Mucosa of rectum (tissue), 2 donors: ENCODE measurements around the gene CDH11.

Source experiments
- H3K27ac ChIP-seq, 2 donors: one replicate each; pipeline ENCODE4 v1.7.0; 2013; ENCODE audit warnings: inconsistent platforms in 2 of 2, low read depth in 2 of 2, low read length in 2 of 2
- H3K27me3 ChIP-seq, 2 donors: one replicate each; pipeline ENCODE4 v1.7.0; 2013; ENCODE audit warnings: low read length in 2 of 2; ENCODE audit not compliant: control insufficient read depth in 2 of 2, insufficient read depth in 2 of 2
- H3K36me3 ChIP-seq, 2 donors: one replicate each; pipeline ENCODE4 v1.7.0; 2013; ENCODE audit warnings: low read length in 2 of 2; ENCODE audit not compliant: control insufficient read depth in 2 of 2, insufficient read depth in 2 of 2
- H3K4me1 ChIP-seq, 2 donors: one replicate each; pipeline ENCODE4 v1.7.0; 2013; ENCODE audit warnings: low read length in 2 of 2, mild to moderate bottlenecking in 1 of 2; ENCODE audit not compliant: control insufficient read depth in 2 of 2, insufficient read depth in 2 of 2
- H3K4me3 ChIP-seq, 2 donors: one replicate each; pipeline ENCODE4 v1.7.0; 2013; ENCODE audit warnings: low read length in 2 of 2
- H3K9ac ChIP-seq, 2 donors: one replicate each; pipeline ENCODE4 v1.7.0; 2013; ENCODE audit warnings: low read length in 2 of 2, low read depth in 1 of 2, mild to moderate bottlenecking in 1 of 2
- H3K9me3 ChIP-seq, 2 donors: one replicate each; pipeline ENCODE4 v1.7.0; 2013; ENCODE audit warnings: low read length in 2 of 2; ENCODE audit not compliant: control insufficient read depth in 2 of 2
- donor health status: healthy.
- donor health status: Normal muscosa, but diverticular disease.

The CDH11 gene

GRCh38 chr16:65101009-65101408 lies 20.9 kb downstream of the CDH11 start:
- H3K4me3 ChIP-seq, result no peak overlapping the region
- no peaks in the 10 kb centered on the region for H3K27me3 ChIP-seq
- peaks cover 0 to 3% of the 10 kb centered on the region in 2 donors for H3K4me1 ChIP-seq
- no peaks in the 10 kb centered on the region for H3K9me3 ChIP-seq
- no peaks in the 10 kb centered on the region for H3K36me3 ChIP-seq
- H3K27ac ChIP-seq, result no peak overlapping the region
- no peak overlapping the region for H3K9ac ChIP-seq

GRCh38 chr16:65099607-65100006 lies 22.3 kb downstream of the CDH11 start:
- Histone ChIP-seq H3K27me3 (no peaks in the 10 kb centered on the region), H3K36me3 (no peaks in the 10 kb centered on the region), H3K9me3 (no peaks in the 10 kb centered on the region), H3K4me1 (peaks cover 0 to 4% of the 10 kb centered on the region in 2 donors), H3K4me3 (no peak overlapping the region), H3K27ac (no peak overlapping the region), H3K9ac (no peak overlapping the region)

- Histone ChIP-seq H3K4me3 (no peak overlapping the region), H3K9me3 (no peaks in the 10 kb centered on the region), H3K36me3 (no peaks in the 10 kb centered on the region), H3K4me1 (peaks cover 0 to 6% of the 10 kb centered on the region in 2 donors), H3K27ac (no peak overlapping the region), H3K9ac (no peak overlapping the region), H3K27me3 (no peaks in the 10 kb centered on the region)
Measured at GRCh38 chr16:65098916-65099315, 22.9 kb downstream of the CDH11 start.

GRCh38 chr16:65097296-65097695 lies 24.6 kb downstream of the CDH11 start:
- H3K9ac ChIP-seq, result no peak overlapping the region
- no peaks in the 10 kb centered on the region for H3K9me3 ChIP-seq
- peaks cover 0 to 3% of the 10 kb centered on the region in 2 donors for H3K4me1 ChIP-seq
- H3K36me3 ChIP-seq, result no peaks in the 10 kb centered on the region
- H3K27ac ChIP-seq, result no peak overlapping the region
- H3K27me3 ChIP-seq, result no peaks in the 10 kb centered on the region
- H3K4me3 ChIP-seq, result no peak overlapping the region

GRCh38 chr16:65095906-65096305 lies 26.0 kb downstream of the CDH11 start:
- no peak overlapping the region for H3K4me3 ChIP-seq
- H3K9ac ChIP-seq, result no peak overlapping the region
- no peaks in the 10 kb centered on the region for H3K9me3 ChIP-seq
- H3K27me3 ChIP-seq, result no peaks in the 10 kb centered on the region
- no peaks in the 10 kb centered on the region for H3K36me3 ChIP-seq
- H3K27ac ChIP-seq, result no peak overlapping the region
- peaks cover 0 to 3% of the 10 kb centered on the region in 2 donors for H3K4me1 ChIP-seq

GRCh38 chr16:65095090-65095728 lies 26.7 kb downstream of the CDH11 start:
- Histone ChIP-seq H3K9me3 (no peaks in the 10 kb centered on the region), H3K27ac (no peak overlapping the region), H3K27me3 (no peaks in the 10 kb centered on the region), H3K9ac (no peak overlapping the region), H3K36me3 (no peaks in the 10 kb centered on the region), H3K4me3 (no peak overlapping the region), H3K4me1 (peaks cover 0 to 3% of the 10 kb centered on the region in 2 donors)

GRCh38 chr16:65094009-65094408 lies 27.9 kb downstream of the CDH11 start:
- H3K36me3 ChIP-seq, result no peaks in the 10 kb centered on the region
- H3K9me3 ChIP-seq, result no peaks in the 10 kb centered on the region
- no peak overlapping the region for H3K4me3 ChIP-seq
- H3K4me1 ChIP-seq, result peaks cover 0 to 3% of the 10 kb centered on the region in 2 donors
- H3K27ac ChIP-seq, result no peak overlapping the region
- H3K27me3 ChIP-seq, result no peaks in the 10 kb centered on the region
- no peak overlapping the region for H3K9ac ChIP-seq

- Histone ChIP-seq H3K36me3 (no peaks in the 10 kb centered on the region), H3K4me3 (no peak overlapping the region), H3K27me3 (no peaks in the 10 kb centered on the region), H3K9me3 (no peaks in the 10 kb centered on the region), H3K4me1 (no peaks in the 10 kb centered on the region), H3K27ac (no peak overlapping the region), H3K9ac (no peak overlapping the region)
Measured at GRCh38 chr16:65083164-65083857, 38.6 kb downstream of the CDH11 start.

- Histone ChIP-seq H3K4me1 (no peaks in the 10 kb centered on the region), H3K9ac (no peak overlapping the region), H3K9me3 (no peaks in the 10 kb centered on the region), H3K27ac (no peak overlapping the region), H3K4me3 (no peak overlapping the region), H3K36me3 (no peaks in the 10 kb centered on the region), H3K27me3 (no peaks in the 10 kb centered on the region)
Measured at GRCh38 chr16:65079549-65079948, 42.3 kb downstream of the CDH11 start.

GRCh38 chr16:65077181-65077580 lies 44.7 kb downstream of the CDH11 start:
- Histone ChIP-seq H3K9ac (no peak overlapping the region), H3K36me3 (no peaks in the 10 kb centered on the region), H3K27ac (no peak overlapping the region), H3K4me3 (no peak overlapping the region), H3K9me3 (no peaks in the 10 kb centered on the region), H3K27me3 (no peaks in the 10 kb centered on the region), H3K4me1 (no peaks in the 10 kb centered on the region)
